ENCODE data around the gene ACAD8.

- no peak for TF ChIP-seq CTCF (IDR thresholded peaks at IDR 0.05)
- no peak for TF ChIP-seq EZH2 (IDR thresholded peaks at IDR 0.05)
Observed at GRCh38 chr11:134267461-134267860, 14.1 kb downstream of the ACAD8 start.
